Right atrium auricular region (tissue), 2 donors: ENCODE results near the gene SPATS2. TPM values are rescaled to one million over a fixed set of nuclear protein-coding genes. Genes with fewer than 3 reads are reported as not detected.

Source experiments
- DNase-seq: peaks from one replicate; pipeline ENCODE4 v3.0.0-alpha.2; 2019; ENCODE audit warnings: low spot score
- H3K27ac ChIP-seq, 2 donors: fragments of 200-600 bp; sonication (generic); 1 replicate in 1 of 2; 2 replicates in 1 of 2; pipeline ENCODE4 v1.5.1; 2016 to 2019
- H3K27me3 ChIP-seq, 2 donors: fragments of 200-600 bp; sonication (generic); one replicate each; pipeline versions ENCODE4 v1.5.1 to v1.6.0; 2017 to 2019
- H3K36me3 ChIP-seq: fragments of 200-600 bp; sonication (generic); one replicate; pipeline ENCODE4 v1.5.1; 2016
- H3K4me1 ChIP-seq, 2 donors: fragments of 200-600 bp; sonication (generic); one replicate each; pipeline versions ENCODE4 v1.5.1 to v1.6.0; 2017 to 2019
- H3K4me3 ChIP-seq, 2 donors: fragments of 200-600 bp; sonication (generic); 1 replicate in 1 of 2; 2 replicates in 1 of 2; pipeline ENCODE4 v1.5.1; 2017 to 2019; ENCODE audit warnings: mild to moderate bottlenecking in 1 of 2, moderate library complexity in 1 of 2
- H3K9me3 ChIP-seq, 2 donors: fragments of 200-600 bp; sonication (generic); one replicate each; pipeline ENCODE4 v1.5.1; 2019
- CTCF ChIP-seq, 2 donors: fragments of 200-600 bp; sonication (generic); IDR thresholded peaks; one replicate each; pipeline ENCODE4 v1.5.1; 2019; ENCODE audit warnings: antibody characterized with exemption in 2 of 2
- total RNA-seq, 2 donors: library from RNA; depleted of rRNA; stranded (reverse); fragments of >200 nt; gene quantifications; one replicate each; pipeline ENCODE4 v1.1.0, GENCODE V29; 2016

SPATS2 gene
- total RNA-seq, 2 donors from 2014 or later: 4.6 to 7.6 TPM

DNA sequence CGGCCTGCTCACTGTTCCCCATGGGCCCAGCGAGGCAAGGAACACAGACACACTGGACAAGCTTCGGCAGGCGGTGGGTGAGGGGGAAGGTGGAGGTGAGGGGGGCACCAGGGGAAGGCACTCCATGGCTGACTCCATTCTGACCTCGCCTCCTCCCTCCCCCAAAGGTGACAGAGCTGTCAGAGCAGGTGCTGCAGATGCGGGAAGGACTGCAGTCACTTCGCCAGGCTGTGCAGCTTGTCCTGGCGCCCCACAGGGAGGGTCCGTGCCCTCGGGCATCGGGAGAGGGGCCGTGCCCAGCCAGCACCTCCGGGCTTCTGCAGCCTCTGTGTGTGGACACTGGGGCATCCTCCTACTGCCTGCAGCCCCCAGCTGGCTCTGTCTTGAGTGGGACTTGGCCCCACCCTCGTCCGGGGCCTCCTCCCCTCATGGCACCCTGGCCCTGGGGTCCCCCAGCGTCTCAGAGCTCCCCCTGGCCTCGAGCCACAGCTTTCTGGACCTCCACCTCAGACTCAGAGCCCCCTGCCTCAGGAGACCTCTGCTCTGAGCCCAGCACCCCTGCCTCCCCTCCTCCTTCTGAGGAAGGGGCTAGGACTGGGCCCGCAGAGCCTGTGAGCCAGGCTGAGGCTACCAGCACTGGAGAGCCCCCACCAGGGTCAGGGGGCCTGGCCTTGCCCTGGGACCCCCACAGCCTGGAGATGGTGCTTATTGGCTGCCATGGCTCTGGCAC lies 190.1 kb downstream of the SPATS2 start:
- Histone ChIP-seq H3K27ac (no peak overlapping the region), H3K4me1 (peaks cover 0 to 2% of the 10 kb centered on the region in 2 donors), H3K9me3 (no peaks in the 10 kb centered on the region), H3K4me3 (no peak overlapping the region), H3K27me3 (no peaks in the 10 kb centered on the region), H3K36me3 (peaks cover 63% of the 10 kb centered on the region)
- no peak for TF ChIP-seq CTCF (IDR thresholded peaks at IDR 0.05)
- DNase-seq: no peak

GRCh38 chr12:49557917-49558215 lies 190.6 kb downstream of the SPATS2 start:
- no peak for TF ChIP-seq CTCF (IDR thresholded peaks at IDR 0.05)
- Histone ChIP-seq H3K4me1 (no peaks in the 10 kb centered on the region), H3K27me3 (no peaks in the 10 kb centered on the region), H3K36me3 (peaks cover 68% of the 10 kb centered on the region), H3K27ac (no peak overlapping the region), H3K4me3 (no peak overlapping the region), H3K9me3 (no peaks in the 10 kb centered on the region)
- DNase-seq: no peak

DNA sequence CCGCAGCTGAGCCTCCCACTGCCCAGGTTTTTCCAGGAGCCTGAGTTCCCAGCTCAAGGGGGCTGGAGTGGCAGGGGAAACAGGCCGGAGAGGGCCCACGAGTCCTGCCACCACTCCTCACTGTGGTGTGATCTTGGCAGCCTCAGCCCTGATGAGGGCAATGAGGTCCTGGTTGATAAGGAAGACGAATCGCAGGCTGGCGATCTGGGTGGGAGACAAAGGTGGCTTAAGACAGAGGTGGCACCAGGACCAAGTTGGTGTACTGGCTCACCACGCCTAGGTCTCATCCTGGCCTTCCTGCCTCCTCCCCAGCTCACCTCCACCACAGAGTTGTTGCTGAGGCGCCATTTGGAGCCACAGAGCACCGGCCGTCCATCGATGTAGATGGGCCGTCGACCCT lies 191.3 kb downstream of the SPATS2 start:
- no peak overlapping the region for H3K27ac ChIP-seq

DNA sequence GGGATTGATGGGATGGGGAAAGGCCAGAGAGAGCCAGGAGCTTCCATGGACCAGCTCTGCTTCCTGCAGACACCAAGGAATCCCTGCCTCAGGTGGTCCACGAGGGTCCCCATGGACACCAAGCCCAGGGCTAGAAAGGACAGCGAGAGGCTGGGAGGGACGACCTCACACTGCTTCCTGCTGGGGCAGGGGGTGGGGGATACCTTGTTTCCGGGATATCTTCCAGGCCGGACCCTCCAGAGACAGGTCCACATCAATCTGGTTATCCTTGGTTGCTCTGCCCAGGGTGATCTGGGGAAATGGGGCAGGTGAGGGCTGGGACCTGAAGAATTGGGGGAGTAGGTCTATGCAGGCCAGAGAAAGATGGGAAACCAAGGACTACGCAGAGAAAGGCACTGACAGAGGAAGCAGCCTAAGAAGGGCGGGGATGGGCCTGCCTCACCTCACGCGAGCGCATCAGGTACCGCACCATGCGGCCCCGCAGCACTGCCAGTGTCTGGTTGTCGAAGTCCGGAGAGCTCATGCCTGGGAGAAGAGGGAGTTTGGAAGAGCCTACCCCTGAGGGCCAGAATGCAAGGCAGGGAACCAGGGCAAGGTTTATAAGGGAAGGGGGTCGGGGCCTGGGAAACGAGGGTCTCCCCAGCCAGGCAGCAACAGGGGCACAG lies 191.9 kb downstream of the SPATS2 start:
- no peak for DNase-seq
- TF ChIP-seq CTCF (IDR thresholded peaks at IDR 0.05): no peak
- Histone ChIP-seq H3K9me3 (no peaks in the 10 kb centered on the region), H3K27ac (no peak overlapping the region), H3K4me1 (peaks cover 0 to 5% of the 10 kb centered on the region in 2 donors), H3K36me3 (peaks cover 81% of the 10 kb centered on the region), H3K27me3 (no peaks in the 10 kb centered on the region), H3K4me3 (no peak overlapping the region)

More for the DNA sequence above, 191.3 kb downstream of the SPATS2 start:
- H3K4me1 ChIP-seq: no peaks in the 10 kb centered on the region
- H3K4me3 ChIP-seq: no peak overlapping the region
- no peak for TF ChIP-seq CTCF (IDR thresholded peaks at IDR 0.05)
- no peaks in the 10 kb centered on the region for H3K27me3 ChIP-seq
- no peak for DNase-seq
- H3K9me3 ChIP-seq: no peaks in the 10 kb centered on the region
- H3K36me3 ChIP-seq: peaks cover 74% of the 10 kb centered on the region

- no peaks in the 10 kb centered on the region for H3K27me3 ChIP-seq
- H3K4me1 ChIP-seq: peaks cover 0 to 21% of the 10 kb centered on the region in 2 donors
- no peak overlapping the region for H3K27ac ChIP-seq
- peaks cover 86% of the 10 kb centered on the region for H3K36me3 ChIP-seq
- H3K4me3 ChIP-seq: no peak overlapping the region
- no peak for DNase-seq
- no peak for TF ChIP-seq CTCF (IDR thresholded peaks at IDR 0.05)
- H3K9me3 ChIP-seq: no peaks in the 10 kb centered on the region
These were observed 193.4 kb downstream of the SPATS2 start for GRCh38 chr12:49560695-49561094.
